Stimulated activated CD4-positive, alpha-beta T cell treated with anti-CD3 and anti-CD28 coated beads, Interleukin-12 subunit alpha, Interleukin-12 subunit beta, amount 100 ng/mL, for 24 hours (primary cell): Measurements from ENCODE around the gene L1CAM.
"Not testable (repeated sequence)": the region's sequence is repeated elsewhere in the genome, so short reads cannot be mapped to it uniquely, and the experiment has no call there.

ENCODE experiments used
- DNase-seq, 2 experiments: peaks; one replicate each; pipeline ENCODE4 v3.0.0-alpha.2; 2020; ENCODE audit warnings: low read depth in 2 of 2

L1CAM gene

DNA sequence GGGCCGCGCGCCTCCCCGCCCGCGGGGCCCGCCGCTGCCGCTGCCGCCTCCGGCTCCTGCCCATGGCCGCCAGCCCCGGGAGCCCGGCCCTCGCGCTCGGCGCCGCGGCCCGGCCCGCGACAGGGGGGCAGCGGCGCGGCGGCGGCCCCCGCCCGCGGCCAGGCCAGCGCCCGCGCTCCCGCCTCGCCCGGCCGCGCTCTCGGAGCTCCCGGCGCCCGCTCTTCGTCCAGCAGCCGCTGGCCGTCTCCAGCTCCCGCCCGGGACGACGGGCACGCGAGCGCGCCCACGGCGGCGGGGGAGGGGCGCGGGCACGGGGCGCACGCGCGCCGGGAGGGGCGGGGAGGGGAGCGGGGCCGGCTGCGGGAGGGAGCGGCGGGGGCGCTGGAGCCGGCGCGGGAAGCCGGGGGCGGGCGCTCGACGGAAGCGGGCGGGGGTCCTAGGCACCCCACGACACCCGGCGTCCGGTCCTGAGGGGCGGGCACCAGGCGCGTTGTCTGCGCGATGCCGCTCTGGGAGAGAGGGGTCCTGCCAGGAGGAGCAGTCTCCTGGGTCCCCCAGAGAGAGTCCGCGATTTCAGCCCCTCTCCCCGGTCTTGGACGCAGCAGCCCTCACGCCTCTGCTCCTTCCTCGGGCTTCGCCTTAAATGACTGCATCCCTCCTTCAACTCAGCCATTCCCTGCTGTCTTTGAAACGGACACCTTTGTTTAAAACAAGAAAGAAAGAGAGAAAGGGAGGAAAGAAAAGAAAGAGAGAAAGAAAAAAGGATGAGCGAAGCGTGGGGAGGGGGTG, 55.1 kb downstream of the L1CAM start:
- no peak for DNase-seq

GRCh38 chrX:153829799-153830639, 56.0 kb downstream of the L1CAM start, which contains the start of gene PDZD4:
Gene PDZD4 (minus strand): TSS chrX:153830544. CDS start chrX:153830298, 246 bp downstream.
- no peak for DNase-seq

DNA sequence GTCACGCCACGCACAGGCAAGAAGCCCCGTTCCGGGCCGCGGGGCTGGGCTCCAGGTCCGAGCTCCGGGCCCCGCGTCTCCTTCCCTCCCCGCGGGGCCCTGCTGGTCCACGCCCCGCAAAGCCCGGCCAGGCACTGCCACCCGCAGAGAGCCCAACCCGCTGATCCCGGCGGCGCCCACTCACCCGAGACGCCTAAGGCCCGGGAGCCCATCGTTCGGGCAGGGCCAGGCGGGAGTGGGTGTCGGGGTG, 56.5 kb downstream of the L1CAM start:
- DNase-seq = no peak

GRCh38 chrX:153828723-153829548, 57.0 kb downstream of the L1CAM start:
- DNase-seq = no peak

DNA sequence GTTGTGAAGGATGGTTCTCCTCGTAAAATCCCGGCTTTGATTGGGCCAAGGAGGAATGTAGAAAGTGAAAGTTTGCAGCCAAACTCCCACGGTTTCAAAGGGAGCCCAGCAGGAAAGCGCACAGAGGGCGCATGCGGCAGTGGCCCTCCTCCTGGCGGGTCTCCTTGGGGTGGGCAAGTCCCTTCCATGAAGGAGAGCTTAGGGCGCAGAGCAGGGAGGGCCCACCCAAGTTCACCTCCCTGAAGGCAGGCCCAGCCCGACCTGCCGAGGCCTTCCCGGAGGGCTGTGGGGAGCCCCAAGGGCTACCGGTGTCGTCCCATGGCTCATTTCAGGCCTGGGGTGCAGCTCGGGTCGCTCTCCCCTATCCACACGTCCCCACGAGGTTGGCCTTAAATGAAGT, 57.7 kb downstream of the L1CAM start:
- no peak for DNase-seq

DNA sequence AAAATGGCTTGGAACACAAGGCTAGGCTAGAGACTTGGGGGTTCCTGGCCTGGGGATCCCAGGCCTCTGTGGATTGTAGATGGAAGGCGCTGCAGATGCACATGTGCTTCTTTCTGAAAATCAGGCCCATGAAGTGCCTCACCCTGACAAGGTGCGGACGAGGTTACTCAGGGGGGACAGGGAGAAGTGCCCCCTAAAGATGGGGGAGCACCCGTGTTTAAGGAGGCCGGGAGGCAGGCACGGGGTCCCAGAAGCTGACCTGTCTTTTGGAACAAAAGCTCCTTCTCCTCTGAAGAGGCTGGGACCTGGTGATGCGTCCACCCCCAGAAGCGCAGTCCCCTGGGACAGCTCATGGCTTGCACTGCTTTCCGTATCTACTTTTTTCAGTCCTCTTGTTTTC, 58.1 kb downstream of the L1CAM start:
- DNase-seq = no peak

DNA sequence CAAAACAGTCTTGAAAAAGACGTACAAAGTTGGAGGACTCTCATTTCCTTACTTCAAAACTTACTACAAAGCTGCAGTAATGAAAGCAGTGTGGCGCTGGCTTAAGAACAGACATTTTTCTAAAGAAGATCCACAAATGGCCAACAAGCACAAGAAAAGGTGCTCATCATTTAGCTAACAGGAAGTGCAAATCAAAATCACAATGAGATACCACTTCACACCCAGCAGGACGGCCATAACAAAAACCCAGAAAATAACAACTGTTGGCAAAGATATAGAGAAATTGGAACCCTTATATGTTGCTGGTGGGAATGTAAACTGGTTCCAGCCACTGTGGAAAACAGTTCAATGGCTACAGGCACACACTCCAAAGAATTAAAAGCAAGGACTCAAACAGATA, 59.0 kb downstream of the L1CAM start:
- DNase-seq = no peak

- no peak for DNase-seq
Observed at GRCh38 chrX:153825042-153825441, 60.9 kb downstream of the L1CAM start.

GRCh38 chrX:153824348-153824747, 61.6 kb downstream of the L1CAM start:
- no peak for DNase-seq

GRCh38 chrX:153821066-153821465, 64.9 kb downstream of the L1CAM start:
- DNase-seq = no peak

- no peak for DNase-seq
Observed at GRCh38 chrX:153820601-153821000, 65.4 kb downstream of the L1CAM start.

DNA sequence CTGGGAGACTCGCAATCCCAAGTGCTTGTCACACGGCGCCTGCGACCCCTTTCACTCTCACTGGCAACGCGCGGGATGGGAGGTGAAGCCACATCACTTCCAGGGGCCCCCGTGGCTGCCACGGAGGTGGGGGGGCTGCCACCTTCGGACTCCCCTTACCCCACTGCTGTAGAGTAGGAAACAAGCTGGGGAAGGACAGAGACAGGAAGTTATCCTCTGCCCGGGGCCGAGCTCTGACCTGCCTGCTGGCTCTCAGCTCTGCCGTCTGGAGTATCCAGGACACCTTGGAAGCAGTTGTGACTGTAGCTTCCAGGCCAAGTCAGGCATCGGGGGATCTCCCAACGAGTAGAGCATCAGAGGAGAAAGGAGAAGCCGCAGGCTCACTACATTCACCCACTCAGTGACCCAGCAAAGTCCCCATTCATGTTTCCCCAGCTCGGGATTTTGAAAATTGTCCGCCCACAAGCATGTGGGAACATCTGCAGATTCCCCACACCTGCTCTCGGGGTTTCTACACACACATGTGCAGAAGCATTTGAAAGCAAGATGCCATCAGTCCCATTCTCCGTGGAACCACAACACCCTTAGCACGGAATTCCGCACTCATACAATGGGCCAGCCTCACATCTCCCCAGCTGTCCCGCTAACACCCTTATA, 66.5 kb downstream of the L1CAM start:
- DNase-seq = no peak

DNA sequence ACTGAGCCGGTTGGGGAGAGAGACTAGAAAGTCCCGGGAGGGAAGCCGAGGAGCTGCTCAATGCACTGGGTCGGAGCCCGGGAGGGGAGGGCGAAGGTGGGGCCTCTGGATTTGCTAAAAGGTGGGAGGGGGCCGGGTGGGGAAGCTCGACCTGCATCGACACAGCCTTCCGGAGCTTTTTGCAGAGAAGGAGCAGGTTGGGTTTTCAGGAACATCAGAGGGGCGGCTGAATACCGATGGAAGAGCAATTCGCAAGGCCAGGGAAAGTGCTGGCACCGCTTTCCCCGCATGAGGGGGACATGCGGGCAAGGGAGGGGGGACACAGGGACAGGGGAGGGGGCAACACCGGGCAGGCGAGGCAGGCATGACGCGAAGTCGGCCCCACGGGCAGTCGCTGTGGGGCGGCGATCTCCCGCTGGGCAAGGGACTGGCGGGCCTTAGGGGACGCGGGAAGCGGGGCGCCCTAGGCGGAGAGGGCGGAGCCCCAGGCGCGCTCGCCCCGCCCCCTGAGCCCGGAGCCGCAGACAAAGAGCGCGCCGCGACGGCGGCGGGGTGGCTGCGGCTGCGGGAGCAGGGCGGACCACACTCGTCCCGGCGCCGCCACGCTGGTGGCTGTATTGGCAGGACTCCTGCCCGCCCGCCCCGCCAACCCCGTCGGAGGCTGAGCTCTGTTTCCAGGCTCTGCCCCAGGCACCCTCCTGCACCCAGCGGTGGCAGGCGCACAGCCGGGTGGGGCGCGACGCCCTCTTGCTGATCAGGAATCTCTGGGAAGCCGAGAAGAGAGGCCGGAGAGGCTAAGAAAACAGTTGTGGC, 67.2 kb downstream of the L1CAM start:
- DNase-seq = peak; percentile 6 to 33

DNA sequence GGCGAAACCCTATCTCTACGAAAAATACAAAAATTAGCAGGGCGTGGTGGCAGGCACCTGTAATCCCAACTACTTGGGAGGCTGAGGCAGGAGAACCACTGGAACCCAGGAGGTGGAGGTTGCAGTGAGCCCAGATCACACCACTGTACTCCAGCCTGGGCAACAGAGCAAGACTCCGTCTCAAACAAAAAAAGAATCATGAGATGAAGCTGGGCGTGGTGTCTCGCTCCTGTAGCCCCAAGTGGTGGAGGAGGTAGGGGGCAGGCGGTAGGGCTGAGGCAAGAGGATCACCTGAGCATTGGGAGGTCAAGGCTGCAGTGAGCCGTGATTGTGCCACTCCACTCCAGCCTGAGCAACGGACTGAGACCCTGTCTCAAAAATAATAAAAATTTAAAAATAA, 67.9 kb downstream of the L1CAM start:
- not testable (repeated sequence) for DNase-seq

- peak in 1 of 2 experiments; percentile 31 for DNase-seq
Observed at GRCh38 chrX:153816831-153817690, 68.9 kb downstream of the L1CAM start.

DNA sequence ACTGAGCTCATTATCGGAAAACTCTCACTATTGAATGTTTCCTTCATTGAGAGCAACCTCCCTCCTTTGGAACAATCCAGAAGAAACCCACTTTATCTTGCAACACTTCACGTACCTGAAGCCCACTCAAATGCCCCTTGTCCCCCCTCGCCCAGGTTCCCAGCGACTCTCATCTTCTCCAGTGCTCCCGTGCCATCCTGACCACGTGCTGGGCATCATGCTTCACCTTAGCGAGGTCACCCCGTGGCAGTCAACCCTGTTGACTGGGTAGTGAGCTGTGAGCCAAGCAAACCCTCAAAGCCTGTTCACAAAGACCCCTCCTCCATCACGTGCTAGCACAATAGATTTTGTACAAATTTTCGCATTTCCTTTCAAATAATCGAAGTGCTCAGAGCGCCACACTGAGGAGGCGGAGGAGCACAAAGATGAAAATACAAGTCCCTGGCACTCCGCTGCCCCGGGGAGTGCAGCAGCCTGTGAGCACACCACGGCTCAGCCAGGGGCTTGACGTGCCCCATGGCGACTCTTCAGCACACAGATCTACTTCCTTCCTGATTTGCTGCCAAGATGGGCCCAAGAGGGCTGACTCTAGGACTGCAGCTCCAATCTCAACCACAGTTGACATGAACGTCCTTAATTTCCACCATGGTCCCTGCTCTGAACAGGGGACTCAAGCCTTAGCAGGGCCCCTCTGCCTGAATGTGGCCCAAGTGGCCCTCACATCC, 71.2 kb downstream of the L1CAM start:
- DNase-seq = no peak

- no peak for DNase-seq
Observed at GRCh38 chrX:153813161-153813560, 72.8 kb downstream of the L1CAM start.

GRCh38 chrX:153812220-153812619, 73.8 kb downstream of the L1CAM start:
- no peak for DNase-seq
